Skeletal muscle tissue (tissue), 4 donors: Measurements from ENCODE around the gene CXorf58. TPM values are rescaled to one million over a fixed set of nuclear protein-coding genes. Genes with fewer than 3 reads are reported as not detected.
A peak's percentile ranks its signal among the peaks of the same experiment; 100 is the strongest.
"Not testable (repeated sequence)": the region's sequence is repeated elsewhere in the genome, so short reads cannot be mapped to it uniquely, and the experiment has no call there.

Experiments used
- H3K27ac ChIP-seq: one replicate; pipeline ENCODE4 v1.7.0; 2013; ENCODE audit warnings: mild to moderate bottlenecking, low read depth, low read length, inconsistent platforms
- H3K27me3 ChIP-seq, 3 donors: one replicate each; pipeline ENCODE4 v1.7.0; 2013; ENCODE audit warnings: low read length in 3 of 3; ENCODE audit not compliant: control insufficient read depth in 3 of 3, insufficient read depth in 3 of 3
- H3K36me3 ChIP-seq, 3 donors: one replicate each; pipeline ENCODE4 v1.7.0; 2013; ENCODE audit warnings: low read length in 3 of 3; ENCODE audit not compliant: control insufficient read depth in 3 of 3, insufficient read depth in 3 of 3
- H3K4me1 ChIP-seq, 3 donors: one replicate each; pipeline ENCODE4 v1.7.0; 2013; ENCODE audit warnings: low read length in 3 of 3, mild to moderate bottlenecking in 3 of 3; ENCODE audit not compliant: control insufficient read depth in 3 of 3, insufficient read depth in 3 of 3
- H3K4me3 ChIP-seq, 3 donors: one replicate each; pipeline ENCODE4 v1.7.0; 2013; ENCODE audit warnings: low read length in 3 of 3
- H3K9ac ChIP-seq, 3 donors: one replicate each; pipeline ENCODE4 v1.7.0; 2013; ENCODE audit warnings: low read length in 3 of 3, mild to moderate bottlenecking in 3 of 3, moderate library complexity in 2 of 3, low read depth in 1 of 3
- H3K9me3 ChIP-seq, 3 donors: one replicate each; pipeline ENCODE4 v1.7.0; 2013; ENCODE audit warnings: low read length in 3 of 3; ENCODE audit not compliant: control insufficient read depth in 3 of 3
- total RNA-seq: library from RNA; depleted of rRNA; stranded (reverse); fragments of >200 nt; gene quantifications from one replicate; pipeline ENCODE4 v1.2.3, GENCODE V29; 2014
- donor health status: Osteomylitis.

The CXorf58 gene, protein sequence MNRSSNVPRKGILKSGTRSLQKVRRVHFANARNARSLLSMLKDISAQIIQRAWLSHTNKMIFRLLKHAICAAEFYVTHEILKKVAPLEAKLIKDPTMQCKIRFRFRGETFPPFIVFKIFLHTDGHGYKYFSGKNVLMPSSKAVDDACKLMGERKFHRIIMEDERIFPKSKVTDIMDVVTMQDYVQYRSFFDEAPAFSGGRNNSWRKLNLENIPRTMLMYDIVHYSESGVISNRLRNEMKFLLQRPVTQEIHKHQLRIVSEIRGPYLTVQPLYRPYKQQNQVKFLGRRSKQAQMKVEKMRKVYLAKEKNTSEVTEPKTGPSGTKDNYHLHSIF
- not detected for total RNA-seq

DNA sequence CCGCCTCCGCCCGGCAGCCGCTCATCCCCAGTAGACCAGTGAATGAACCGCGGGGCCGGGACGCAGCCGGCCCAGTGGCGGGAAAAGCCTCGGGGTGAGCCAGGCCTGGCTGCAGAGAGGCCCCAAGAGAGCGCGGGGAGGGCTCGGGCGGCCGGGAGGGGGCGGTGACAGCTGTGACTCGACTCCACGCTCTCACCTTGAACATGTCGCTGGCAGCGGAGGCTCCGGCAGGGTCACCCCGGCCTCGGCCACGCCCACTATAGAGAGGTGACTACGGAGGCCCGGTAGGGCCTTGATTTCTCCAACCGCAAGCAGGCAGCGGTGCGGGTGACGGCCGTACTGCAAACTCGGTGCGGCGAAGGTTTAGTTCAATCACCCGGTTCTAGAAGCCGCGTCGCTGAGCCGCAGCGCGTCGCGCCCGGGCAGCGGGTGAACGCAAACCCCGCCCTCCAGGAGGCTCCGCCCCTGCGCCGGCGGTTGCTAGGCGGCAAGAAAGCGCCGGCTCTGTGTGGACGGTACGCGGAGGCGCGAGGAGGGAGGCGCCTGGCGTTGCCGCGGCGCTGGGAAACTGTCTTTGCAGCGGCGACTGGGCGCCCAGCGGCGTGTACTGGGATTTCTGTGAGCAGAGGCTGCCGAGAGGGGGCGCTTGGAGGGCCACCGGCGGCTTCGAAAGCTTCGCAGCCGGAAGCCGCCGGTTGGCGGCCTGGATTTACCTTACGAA is at the start of gene CXorf58, which contains the start of gene APOO:
CXorf58 (plus strand) TSS at position 509 of the 721 bp plus-strand sequence. CDS start 2,297 bp downstream, outside the sequence.
APOO (minus strand) TSS at position 441 of the 721 bp plus-strand sequence; CDS start at position 205, 236 bp downstream.
- H3K9ac ChIP-seq = peak within 1 kb of the TSS; percentile 76 to 82 (median 81)
- H3K27me3 ChIP-seq = no peaks in the 10 kb centered on the region
- peak within 1 kb of the TSS; percentile 86 for H3K27ac ChIP-seq
- peaks cover 0 to 13% (median 4%) of the 10 kb centered on the region in 3 donors for H3K4me1 ChIP-seq
- no peaks in the 10 kb centered on the region for H3K9me3 ChIP-seq
- no peaks in the 10 kb centered on the region for H3K36me3 ChIP-seq
- H3K4me3 ChIP-seq = peak within 1 kb of the TSS; percentile 68 to 77 (median 69)

GRCh38 chrX:23859238-23859637 is 48.6 kb upstream of the CXorf58 start:
- H3K9ac ChIP-seq, H3K36me3 ChIP-seq, H3K27me3 ChIP-seq, H3K9me3 ChIP-seq, H3K4me1 ChIP-seq, H3K4me3 ChIP-seq, H3K27ac ChIP-seq: not testable (repeated sequence)

- Histone ChIP-seq H3K27me3 (no peaks in the 10 kb centered on the region), H3K4me1 (no peaks in the 10 kb centered on the region), H3K27ac (no peak overlapping the region), H3K9me3 (no peaks in the 10 kb centered on the region), H3K9ac (no peak overlapping the region), H3K4me3 (no peak overlapping the region), H3K36me3 (no peaks in the 10 kb centered on the region)
These were observed 46.5 kb upstream of the CXorf58 start for GRCh38 chrX:23861215-23861896.

DNA sequence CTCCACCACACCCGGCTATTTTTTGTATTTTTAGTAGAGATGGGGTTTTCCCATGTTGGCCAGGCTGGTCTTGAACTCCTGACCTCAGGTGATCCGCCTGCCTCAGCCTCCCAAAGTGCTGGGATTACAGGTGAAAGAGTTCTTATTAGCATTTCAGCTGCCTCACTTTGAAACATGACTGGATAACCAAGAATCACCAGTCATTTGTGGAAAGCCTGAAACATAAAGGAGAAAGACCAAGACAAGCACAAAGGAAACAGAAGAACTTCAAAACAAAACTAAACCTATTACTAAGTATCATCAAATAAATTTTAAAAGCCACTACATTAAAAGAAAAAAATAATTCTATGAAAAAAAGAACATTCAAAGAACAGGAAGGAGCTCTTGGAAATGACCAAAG is 45.9 kb upstream of the CXorf58 start:
- not testable (repeated sequence) for H3K4me3 ChIP-seq, H3K9ac ChIP-seq, H3K4me1 ChIP-seq, H3K27ac ChIP-seq, H3K36me3 ChIP-seq, H3K9me3 ChIP-seq, H3K27me3 ChIP-seq

GRCh38 chrX:23864742-23865326 is 43.0 kb upstream of the CXorf58 start:
- no peaks in the 10 kb centered on the region for H3K36me3 ChIP-seq
- no peak overlapping the region for H3K9ac ChIP-seq
- H3K27ac ChIP-seq = no peak overlapping the region
- no peaks in the 10 kb centered on the region for H3K4me1 ChIP-seq
- no peaks in the 10 kb centered on the region for H3K27me3 ChIP-seq
- no peak overlapping the region for H3K4me3 ChIP-seq
- H3K9me3 ChIP-seq = no peaks in the 10 kb centered on the region

GRCh38 chrX:23870041-23870440 is 37.8 kb upstream of the CXorf58 start:
- H3K27ac ChIP-seq = no peak overlapping the region
- no peaks in the 10 kb centered on the region for H3K4me1 ChIP-seq
- H3K27me3 ChIP-seq = no peaks in the 10 kb centered on the region
- no peaks in the 10 kb centered on the region for H3K9me3 ChIP-seq
- no peak overlapping the region for H3K9ac ChIP-seq
- no peak overlapping the region for H3K4me3 ChIP-seq
- no peaks in the 10 kb centered on the region for H3K36me3 ChIP-seq

GRCh38 chrX:23871905-23872546 is 35.8 kb upstream of the CXorf58 start:
- no peaks in the 10 kb centered on the region for H3K36me3 ChIP-seq
- H3K9me3 ChIP-seq = no peaks in the 10 kb centered on the region
- no peak overlapping the region for H3K9ac ChIP-seq
- H3K4me1 ChIP-seq = no peaks in the 10 kb centered on the region
- H3K27me3 ChIP-seq = no peaks in the 10 kb centered on the region
- H3K27ac ChIP-seq = no peak overlapping the region
- no peak overlapping the region for H3K4me3 ChIP-seq

DNA sequence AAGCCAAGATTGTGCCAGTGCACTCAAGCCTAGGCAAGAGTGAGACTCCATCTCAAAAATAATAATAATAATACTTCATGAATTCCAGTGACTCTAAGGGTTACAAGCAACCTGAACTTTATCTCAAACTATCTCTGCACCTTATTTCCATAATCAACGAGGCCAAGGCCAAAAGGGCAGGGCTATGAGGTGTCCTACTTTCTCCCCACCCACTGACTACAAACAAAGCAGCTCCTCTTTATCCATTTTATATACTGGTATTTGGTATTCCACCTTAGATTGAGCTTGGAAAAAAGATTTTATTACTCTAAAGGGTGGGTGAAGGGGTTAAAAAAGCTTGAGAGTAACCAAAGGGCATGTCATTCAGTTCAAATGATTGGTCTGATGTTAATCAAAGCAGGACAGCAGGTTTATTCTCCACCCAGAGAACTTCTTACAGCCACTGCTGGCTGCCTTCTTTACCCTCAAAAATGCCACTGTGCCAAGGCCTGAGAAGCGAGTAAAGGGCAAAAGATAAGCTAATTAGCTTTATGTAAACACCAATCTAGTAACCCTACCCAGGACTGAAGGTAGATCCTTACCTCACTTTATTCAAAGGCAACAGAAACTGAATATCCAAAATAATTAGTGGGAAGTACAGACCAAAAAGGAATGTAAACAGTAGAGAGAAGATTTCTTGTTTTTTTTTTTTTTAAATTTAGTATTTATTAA is 28.3 kb upstream of the CXorf58 start:
- Histone ChIP-seq H3K9ac (no peak overlapping the region), H3K36me3 (no peaks in the 10 kb centered on the region), H3K9me3 (no peaks in the 10 kb centered on the region), H3K4me1 (no peaks in the 10 kb centered on the region), H3K27me3 (no peaks in the 10 kb centered on the region), H3K4me3 (no peak overlapping the region), H3K27ac (no peak overlapping the region)

DNA sequence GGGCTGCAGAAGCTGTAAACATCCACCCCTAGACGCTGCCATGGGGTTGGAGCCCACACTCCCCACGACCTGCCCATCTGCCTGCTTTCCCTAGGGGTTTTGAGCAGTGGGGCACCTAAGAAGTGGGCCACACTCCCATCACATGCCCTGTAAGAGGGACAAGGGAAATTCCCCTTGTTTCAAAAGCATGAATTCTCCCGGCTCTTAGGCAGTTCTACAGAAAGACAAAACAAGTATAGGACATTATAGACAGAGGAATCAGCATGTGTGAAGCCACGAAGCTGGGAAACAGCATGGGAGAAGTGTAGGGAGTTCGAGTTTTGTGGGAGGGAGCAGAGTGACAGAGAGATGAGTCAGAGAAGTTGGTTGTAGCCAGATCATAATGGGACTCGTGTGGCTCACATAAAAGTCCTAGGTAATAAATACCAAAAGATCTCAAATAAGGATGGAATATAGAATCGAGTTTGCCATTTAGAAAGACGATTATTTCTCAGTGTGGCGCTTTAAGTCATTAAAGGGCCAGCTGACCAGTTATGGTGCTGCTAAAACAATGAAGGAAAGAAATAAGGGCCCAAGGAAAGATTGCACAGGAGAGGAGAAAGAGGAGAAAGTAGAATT is 24.0 kb upstream of the CXorf58 start:
- Histone ChIP-seq H3K9ac (no peak overlapping the region), H3K27me3 (no peaks in the 10 kb centered on the region), H3K4me3 (no peak overlapping the region), H3K4me1 (no peaks in the 10 kb centered on the region), H3K36me3 (no peaks in the 10 kb centered on the region), H3K27ac (no peak overlapping the region), H3K9me3 (peaks cover 0 to 2% (median 0%) of the 10 kb centered on the region in 3 donors)
